Suppressor macrophage treated with lipopolysaccharide for 1 hour (primary cell): ENCODE measurements around the gene ARHGAP35.
"Not testable (repeated sequence)": the region's sequence is repeated elsewhere in the genome, so short reads cannot be mapped to it uniquely, and the experiment has no call there.

Experiments used
- DNase-seq, 3 donors: peaks; one replicate each; pipeline ENCODE4 v3.0.0-alpha.2; 2020 to 2022

ARHGAP35 gene

DNA sequence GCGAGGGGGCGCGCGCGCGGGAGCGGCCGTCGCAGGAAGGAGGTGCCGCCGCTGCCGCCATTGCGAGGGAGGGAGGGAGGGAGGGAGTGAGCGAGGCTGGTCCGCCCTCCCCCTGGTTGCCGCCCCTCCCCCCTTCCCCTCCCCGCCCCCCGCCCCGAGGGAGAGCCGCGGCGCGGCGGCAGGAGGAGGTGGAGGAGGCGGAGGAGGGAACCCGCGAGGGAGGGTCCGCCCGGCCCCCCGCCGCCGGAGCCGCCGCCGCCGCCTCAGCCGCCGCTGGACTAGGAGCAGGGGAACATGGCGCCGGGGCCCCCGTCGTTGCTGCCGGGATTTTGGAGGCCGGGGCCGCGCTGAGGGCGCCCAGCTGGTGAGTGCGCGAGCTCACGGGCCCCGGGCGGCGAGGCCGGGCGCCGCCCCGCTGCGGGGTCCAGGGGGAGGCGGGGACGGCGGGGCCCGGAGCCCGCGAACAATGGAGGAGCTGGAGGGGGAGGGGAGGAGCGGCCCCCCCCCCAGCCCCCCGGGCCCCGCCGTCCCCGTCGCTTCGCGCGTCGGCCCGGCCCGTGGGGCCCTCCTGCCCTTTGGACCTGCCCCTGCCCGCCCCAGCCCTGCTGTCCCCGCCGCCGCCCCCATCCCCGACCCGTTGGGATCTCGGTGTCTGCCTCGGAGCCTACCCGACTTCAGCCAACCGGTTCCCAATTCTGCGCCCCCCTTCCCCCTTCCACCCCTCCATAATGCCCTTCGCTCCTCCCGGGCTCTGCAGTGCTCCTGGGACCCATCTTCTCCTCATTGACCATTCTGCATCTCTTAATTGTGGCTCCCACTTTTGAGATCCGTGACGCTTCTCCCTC, at the start of gene ARHGAP35:
ARHGAP35 (plus strand) TSS at position 152 of the 845 bp plus-strand sequence. CDS start 57,679 bp downstream, outside the sequence.
- peak in 2 of 3 donors; percentile 27 to 92 for DNase-seq

DNA sequence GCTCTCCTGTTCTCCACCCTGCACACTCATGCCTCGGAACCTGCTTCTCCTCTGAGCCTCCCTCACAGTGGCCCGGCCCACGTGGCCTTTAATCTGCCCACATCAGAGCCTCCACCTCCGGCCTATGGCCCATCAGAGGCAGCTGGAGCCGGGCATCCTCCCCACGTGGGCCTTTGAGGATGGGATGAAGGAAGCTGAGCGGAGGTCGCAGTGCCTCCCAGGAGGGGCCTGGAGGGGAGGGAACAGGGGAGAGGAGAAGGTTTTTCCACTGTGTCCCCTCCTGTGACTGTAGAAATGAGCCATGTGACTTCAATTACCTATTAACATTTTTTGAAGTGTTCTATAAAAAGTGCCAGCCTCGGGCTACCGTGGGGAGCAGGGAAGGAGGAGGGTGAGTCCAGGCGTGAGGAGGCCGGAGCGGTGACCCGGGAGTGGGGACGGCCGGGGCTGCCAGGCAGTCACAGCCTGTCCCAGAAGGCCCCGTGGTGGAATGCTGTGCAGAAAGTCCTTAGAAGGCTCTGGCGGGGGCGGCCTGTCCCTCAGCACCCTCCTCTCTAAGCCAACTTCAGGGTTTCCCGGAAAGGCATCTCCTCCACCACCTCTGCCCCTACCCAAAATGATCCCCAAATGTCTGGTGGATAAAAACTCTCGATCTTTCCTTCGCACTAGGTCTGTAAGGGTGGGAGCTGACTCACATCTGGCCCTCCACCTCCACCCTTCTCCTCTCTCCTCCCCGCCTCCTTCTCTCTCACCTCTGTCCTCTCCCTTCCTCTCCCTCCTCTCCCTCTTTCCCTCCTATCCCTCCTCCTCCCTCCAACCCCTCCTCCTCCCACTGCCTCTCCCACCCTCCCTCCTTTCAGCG, 47.6 kb upstream of the ARHGAP35 start:
- no peak for DNase-seq

DNA sequence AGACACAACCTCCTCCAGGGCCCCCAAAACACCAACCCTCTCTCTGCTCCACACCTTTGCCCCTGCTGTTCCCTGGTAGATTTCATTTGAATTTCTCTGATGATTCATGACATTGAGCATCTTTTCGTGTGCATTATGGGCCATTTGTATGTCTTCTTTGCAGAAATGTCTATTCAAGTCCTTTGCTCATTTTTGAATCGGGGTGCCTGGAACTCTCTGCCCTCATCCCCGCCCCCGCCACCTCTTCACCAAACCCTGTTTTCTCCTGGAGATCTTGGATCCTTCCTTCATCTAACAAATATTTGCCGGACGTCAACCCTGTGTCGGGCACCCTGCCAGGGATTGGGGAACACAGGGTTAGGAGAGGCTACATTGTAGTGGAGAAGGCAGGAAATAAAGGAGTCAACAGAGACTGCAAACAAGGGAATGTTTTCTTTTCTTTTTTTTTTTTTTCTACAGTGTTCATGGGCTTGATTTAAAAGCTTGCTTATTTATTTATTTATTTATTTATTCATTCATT, 46.9 kb upstream of the ARHGAP35 start:
- DNase-seq: no peak

- no peak for DNase-seq
These were observed 44.8 kb upstream of the ARHGAP35 start for GRCh38 chr19:46815833-46816627.

GRCh38 chr19:46818812-46819211, 42.0 kb upstream of the ARHGAP35 start:
- peak in 1 of 3 donors; percentile 24 for DNase-seq

DNA sequence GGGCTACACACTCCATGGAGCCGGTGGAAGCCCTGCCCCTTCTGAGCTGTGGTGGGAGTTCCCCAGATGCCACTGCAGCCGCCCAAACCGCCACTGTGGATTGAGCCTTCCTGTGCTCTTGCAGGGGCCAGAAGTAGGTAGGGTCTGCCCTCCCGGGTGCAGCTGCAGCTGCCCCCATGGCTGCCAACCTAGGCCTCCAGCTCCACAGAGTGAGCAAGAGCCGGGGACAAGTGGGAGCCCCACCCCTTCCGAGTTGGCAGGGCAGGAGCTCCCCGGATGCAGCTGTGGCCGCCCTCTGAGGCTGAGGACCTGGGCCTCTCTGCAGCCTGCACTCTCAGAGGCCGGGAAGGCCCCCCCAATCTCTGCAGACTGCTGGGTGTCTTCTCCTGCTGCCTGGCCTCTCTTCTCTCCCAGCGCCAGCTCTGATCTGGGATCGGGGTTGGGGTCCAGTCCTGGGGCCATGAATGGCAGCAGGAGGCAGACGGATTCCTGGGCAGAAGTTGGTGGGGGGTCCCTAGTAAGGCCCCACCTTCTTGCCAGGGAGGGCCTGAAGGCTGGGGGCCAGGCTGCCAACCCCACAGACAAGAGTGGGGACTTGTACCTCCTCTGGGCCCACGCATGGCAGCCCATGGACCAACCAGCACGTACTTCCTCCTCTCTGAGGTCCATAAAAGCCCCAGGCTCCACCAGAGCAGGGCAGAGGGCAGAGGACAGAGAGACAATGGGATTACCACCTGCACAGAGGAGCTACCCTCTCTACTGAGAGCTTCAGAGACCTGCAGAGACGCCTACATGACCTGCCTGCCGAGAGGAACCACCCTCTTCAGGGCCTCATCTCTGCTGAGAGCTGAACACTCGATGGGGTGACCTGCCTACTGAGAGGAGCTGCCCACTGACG, 39.0 kb upstream of the ARHGAP35 start:
- peak; percentile 54 to 73 (median 72) for DNase-seq

DNA sequence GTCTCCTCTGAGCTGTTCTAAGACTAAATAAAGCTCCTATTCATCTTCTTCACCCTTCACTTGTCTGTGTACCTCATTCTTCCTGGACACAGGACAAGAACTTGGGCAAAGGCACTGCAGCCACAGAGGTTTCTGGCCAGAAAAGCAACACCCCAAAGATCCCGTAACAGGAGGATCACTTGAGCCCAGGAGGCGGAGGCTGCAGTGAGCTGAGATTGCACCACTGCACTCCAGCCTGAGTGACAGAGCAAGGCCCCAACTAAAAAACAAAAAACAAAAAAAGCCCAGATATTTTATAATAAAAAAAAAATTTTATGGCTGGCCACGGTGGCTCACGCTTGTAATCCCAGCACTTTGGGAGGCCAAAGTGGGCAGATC, 38.4 kb upstream of the ARHGAP35 start:
- DNase-seq: not testable (repeated sequence)

DNA sequence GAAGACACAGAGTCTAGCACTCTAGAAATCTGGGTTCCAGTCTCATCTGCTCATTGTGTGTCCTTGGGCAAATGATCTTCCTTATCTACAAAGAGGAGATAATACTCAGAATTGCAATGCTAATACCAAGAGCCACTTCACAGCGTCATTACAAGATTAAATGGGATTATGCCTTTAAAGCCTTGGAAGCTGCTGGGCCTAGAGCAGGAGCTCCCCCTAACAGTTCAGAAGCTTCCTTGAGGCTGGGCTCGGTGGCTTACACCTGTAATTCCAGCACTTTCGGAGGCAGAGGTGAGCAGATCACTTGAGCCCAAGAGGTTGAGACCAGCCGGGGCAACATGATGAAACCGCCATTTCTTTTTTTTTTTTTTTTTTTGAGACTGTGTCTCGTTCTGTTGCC, 37.7 kb upstream of the ARHGAP35 start:
- DNase-seq: no peak

DNA sequence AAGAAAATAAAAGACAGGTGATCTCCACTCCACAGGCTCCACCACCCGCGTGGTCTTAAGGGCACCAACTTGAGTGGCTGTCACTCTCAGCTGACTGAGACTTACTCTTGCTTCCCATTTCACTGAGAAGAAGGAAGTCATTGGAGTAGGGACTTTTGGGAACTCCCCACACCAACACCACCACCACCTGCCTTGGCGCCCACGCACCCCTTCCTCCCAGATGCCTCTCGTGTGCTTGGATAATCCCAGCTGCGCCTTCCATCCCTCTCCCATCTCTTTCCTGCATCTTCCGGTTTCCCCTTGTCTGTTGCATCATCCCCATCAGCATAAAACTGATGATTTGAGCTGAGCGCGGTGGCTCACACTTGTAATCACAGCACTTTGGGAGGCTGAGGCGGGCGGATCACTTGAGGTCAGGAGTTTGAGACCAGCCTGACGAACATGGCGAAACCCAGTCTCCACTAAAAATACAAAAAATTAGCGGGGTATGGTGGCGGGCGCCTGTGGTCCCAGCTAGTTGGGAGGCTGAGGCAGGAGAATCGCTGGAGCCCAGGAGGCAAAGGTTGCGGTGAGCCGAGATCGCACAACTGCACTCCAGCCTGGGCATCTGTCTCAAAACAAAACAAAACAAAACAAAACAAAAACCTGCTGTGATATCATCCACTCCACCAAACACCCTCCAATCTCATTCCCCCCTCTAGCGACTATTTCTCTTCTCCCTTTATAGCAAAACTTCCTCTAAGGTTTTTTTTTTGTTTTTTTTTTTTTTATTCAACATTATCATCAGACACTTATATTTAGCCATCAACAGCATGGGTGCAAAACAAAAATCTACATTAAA, 35.7 kb upstream of the ARHGAP35 start:
- peak; percentile 93 to 96 (median 94) for DNase-seq

DNA sequence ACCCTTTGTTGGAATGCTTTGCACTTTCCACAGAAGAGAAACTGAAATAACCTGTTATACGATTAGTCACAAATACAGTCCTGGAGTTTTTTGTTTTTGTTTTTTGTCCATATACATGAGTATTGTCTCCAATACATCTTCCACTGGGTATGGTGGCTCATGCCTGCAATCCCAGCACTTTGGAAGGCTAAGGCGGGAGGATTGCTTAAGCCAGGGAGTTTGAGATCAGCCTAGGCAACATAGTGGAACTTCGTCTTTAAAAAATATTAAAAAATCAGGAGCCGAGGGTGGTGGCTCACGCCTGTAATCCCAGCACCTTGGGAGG, 35.1 kb upstream of the ARHGAP35 start:
- DNase-seq: no peak

DNA sequence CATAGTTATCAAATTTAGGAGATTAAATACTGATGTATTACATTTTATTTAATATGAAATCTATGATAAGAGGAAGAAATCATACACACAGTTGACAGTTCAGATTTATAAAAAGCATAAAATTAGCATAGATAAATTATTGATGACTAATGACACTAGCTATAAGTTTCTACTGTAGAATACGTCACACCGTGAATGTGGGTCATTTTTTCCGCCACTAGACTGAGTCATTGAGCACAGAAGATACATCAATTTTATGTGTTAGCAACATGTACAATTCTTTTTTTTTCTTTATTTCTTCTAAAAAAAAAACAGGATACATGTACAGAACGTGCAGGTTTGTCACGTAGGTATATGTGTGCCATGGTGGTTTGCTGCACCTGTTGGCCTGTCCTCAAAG, 32.3 kb upstream of the ARHGAP35 start:
- peak in 1 of 3 donors; percentile 28 for DNase-seq

DNA sequence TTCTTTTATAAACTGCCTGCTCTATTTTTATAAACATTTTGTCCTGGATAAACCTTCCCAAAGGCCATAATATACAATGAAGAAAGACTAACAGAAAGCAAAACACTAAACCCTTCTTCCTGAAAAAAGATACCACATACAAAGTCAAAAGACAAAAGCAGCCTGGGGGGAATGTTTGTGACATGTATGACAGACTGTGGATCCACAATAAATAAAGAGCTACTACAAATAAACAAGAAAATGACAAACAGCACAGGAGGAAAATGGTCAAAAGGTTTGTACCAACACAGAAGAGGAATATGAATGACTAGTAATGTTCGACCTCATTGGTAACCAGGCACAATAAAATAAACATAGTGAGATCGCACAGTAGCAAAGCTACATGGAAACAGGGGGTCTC, 29.9 kb upstream of the ARHGAP35 start:
- DNase-seq: no peak

DNA sequence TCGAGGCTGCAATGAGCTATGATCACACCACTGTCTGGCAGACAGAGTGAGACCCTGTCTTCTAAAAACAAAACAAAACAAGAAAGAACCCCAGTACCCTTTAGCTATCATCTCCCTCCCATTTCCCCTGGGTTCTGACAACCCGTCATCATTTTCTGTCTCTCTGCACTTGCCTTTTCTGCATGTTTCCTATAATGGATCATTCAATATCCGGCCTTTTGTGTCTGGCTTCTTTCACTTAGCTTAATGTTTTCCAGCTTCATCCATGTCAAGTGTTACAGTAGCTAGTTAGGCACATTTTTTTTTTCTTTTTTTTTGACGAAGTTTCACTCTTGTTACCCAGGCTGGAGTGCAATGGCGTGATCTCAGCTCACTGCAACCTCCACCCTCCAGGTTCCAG, 26.7 kb upstream of the ARHGAP35 start:
- no peak for DNase-seq

GRCh38 chr19:46834984-46835383, 25.8 kb upstream of the ARHGAP35 start:
- DNase-seq: no peak

GRCh38 chr19:46838160-46838559, 22.6 kb upstream of the ARHGAP35 start:
- DNase-seq: no peak

DNA sequence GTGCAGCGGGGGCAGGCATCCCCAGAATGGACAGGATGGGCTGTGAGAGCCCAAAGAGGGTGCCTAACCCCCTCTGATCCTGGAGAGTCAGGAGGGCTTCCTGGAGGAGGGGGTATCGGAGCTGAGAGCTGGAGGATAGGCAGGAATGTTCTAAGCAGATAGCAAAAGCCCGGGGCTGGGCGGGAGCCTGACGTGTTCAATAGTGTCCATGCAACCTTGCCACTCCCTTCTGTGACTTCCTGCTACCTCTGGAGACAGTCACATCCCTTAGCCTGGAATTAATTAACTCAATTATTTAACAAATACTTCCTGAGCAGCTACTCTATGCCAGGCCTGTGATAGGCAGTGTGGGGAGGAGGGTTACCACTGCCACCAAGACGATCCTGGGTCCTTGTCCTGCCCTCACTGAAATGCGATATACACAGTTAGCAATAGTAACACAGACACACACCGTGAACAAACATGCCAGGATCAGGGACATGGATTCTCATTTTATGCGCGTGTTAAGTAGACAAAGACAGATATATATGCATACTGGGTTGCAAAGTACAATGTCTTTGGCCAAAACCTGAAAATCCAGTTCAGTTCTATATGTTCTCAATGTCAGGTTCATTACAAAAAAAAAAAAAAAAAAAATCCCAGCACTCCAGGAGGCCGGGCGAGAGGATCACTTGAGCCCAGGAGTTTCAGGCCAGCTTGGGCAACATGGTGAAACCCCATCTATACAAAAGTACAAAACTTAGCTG, 20.9 kb upstream of the ARHGAP35 start:
- DNase-seq: no peak

- peak; percentile 70 to 75 (median 75) for DNase-seq
These were observed 20.3 kb upstream of the ARHGAP35 start for GRCh38 chr19:46840498-46840942.

GRCh38 chr19:46841458-46842083, 19.2 kb upstream of the ARHGAP35 start:
- DNase-seq: no peak

GRCh38 chr19:46842791-46843190, 18.0 kb upstream of the ARHGAP35 start:
- DNase-seq: no peak
